Transverse colon (tissue), 4 donors: ENCODE results near the gene RAD52.

ENCODE experiments used
- POLR2AphosphoS5 ChIP-seq, 3 donors: sonication (generic); formaldehyde crosslinking; IDR thresholded peaks; one replicate each; pipeline ENCODE4 v1.6.1; 2016; ENCODE audit warnings: antibody characterized with exemption in 3 of 3
- TF ChIP-seq, protein P1 (sequence below), 5 experiments: fragments of 200-600 bp in 3 of 5; fragments of 450-650 bp in 2 of 5; sonication (generic) in 3 of 5; IDR thresholded peaks; 1 replicate in 2 of 5; 2 replicates in 3 of 5; pipeline ENCODE4 v1.5.1; 2016 to 2017; ENCODE audit warnings: antibody characterized with exemption in 5 of 5, inconsistent platforms in 3 of 5, mild to moderate bottlenecking in 2 of 5, moderate library complexity in 1 of 5

DNA sequence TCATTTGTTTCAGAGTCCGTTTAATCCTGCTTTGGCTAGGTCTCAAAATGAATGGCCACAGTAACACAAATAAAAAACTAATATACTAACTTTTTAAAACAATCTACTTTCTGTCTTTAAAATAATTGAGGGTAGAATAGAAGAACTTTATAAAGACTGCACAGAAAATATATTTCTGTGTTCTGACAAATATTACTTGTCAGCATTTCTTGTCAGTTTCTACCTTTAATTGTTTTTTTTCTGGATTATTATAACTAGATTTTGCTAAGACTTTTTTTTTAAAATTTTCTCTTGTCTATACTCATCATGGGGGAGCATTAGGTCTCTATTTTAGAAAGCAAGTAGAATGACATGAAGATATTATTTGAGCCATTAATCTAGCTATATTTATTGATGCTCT, 86.2 kb downstream of the RAD52 start:
- TF ChIP-seq, protein P1, sequence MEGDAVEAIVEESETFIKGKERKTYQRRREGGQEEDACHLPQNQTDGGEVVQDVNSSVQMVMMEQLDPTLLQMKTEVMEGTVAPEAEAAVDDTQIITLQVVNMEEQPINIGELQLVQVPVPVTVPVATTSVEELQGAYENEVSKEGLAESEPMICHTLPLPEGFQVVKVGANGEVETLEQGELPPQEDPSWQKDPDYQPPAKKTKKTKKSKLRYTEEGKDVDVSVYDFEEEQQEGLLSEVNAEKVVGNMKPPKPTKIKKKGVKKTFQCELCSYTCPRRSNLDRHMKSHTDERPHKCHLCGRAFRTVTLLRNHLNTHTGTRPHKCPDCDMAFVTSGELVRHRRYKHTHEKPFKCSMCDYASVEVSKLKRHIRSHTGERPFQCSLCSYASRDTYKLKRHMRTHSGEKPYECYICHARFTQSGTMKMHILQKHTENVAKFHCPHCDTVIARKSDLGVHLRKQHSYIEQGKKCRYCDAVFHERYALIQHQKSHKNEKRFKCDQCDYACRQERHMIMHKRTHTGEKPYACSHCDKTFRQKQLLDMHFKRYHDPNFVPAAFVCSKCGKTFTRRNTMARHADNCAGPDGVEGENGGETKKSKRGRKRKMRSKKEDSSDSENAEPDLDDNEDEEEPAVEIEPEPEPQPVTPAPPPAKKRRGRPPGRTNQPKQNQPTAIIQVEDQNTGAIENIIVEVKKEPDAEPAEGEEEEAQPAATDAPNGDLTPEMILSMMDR (IDR thresholded peaks at IDR 0.05), result no peak
- TF ChIP-seq POLR2AphosphoS5 (IDR thresholded peaks at IDR 0.05), result no peak
